Dermis blood vessel endothelial cell (primary cell): ENCODE results near the gene BRF1. TPM values are rescaled to one million over a fixed set of nuclear protein-coding genes. Genes with fewer than 3 reads are reported as not detected.
"Not testable (repeated sequence)": the region's sequence is repeated elsewhere in the genome, so short reads cannot be mapped to it uniquely, and the experiment has no call there.

Experiments
- DNase-seq: peaks from one replicate; pipeline ENCODE4 v3.0.0; 2010
- total RNA-seq: library from RNA; depleted of rRNA; stranded (reverse); fragments of >200 nt; gene quantifications from 2 replicates; pipeline ENCODE4 v1.2.3, GENCODE V29; 2014

The BRF1 gene
- total RNA-seq, 1 donor from 2014 or later = 71.5 TPM

DNA sequence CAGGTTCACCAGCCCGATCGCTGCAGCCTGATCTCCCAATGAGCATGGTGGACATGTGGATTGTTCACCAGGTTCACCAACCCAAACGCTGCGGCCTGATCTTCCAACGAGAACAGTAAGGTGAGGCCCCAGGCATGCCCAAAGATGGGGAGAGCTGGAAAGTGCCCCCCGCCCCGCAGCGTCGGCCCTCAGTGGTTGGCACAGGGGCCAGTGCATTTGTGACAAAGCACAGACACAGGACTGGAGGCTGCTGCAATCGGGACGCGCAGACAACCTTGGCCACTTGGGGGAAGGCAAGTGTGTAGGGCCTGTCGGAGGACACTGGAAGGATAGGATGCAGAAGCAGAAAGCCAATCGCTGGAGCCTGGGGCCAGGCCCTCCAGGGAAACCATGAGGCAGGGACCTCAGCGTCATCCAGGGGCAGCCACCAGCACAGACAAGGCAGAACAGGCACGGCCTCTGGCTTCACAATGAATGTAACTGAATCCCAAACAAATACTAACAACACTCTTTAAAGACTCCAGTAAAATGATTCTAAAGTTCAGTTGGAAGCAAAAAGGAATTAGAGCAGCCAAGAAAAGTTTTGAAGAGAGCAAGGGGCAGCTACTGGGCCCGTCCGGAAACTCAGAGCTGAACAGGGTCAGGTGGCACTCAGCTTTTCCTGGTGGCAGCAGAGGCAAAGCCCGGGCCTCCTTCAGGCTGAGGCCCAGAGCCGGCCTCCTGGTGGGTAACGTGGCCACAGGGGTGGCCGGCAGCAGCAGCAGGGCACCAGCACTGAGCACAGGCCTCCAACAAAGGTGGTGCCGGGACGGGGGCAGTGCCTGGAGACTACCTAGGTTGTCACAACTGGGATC lies 13.3 kb downstream of the BRF1 start:
- no peak for DNase-seq

DNA sequence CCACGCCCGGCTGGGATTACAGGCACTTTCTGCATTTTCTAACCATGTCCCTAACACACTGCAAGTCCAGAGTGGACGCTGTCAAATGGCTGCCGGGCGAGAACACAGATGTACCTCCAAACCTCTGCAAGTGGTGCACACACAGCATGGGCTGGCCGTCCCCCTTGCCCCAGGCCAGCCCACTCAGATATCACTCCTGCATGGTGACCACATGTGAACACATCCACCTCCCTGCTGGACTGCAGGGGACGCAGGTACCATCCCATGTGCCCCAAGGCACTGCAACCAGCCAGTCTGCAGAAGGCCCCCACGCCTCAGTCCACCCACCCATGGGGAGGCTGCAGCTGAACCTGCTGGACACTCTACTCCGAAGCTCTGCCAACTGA lies 14.0 kb downstream of the BRF1 start:
- no peak for DNase-seq

DNA sequence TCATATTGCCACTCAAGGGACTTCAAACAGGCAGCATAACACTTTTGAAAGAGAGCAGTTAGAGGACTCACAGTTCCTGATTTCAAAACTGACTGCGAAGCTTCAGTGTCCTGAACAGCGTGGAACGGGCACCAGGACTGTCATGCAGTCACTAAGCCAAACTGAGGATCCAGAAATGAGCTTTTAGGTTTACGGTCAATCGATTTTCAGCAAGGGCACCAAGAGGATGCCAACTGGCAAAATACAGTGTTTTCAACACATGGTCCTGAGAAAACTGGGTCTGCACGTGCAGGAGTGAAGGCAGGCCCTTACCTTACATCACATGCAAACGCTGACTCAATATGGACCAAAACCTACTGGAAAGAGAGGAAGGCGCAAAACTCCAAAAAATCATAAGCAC lies 15.6 kb downstream of the BRF1 start:
- DNase-seq = no peak

DNA sequence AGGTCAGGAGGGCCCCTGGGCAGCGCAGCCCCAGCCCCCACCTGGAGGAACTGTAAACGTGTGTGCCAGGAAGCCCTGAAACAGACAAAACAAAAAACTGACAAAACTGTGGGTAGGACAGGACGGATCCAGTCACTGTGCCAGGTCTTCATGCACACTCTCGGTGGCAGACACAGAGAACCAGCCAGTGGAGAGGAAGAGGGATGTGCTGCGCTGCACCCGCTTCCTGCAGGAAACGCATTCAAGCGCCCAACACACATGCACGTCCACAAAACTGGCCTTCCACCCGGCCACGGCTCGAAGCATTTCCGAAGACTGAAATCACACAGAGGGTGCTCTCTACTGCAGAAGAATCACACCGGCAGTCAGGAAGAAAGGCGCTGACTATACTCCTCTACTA lies 16.9 kb downstream of the BRF1 start:
- DNase-seq = peak; percentile 62

DNA sequence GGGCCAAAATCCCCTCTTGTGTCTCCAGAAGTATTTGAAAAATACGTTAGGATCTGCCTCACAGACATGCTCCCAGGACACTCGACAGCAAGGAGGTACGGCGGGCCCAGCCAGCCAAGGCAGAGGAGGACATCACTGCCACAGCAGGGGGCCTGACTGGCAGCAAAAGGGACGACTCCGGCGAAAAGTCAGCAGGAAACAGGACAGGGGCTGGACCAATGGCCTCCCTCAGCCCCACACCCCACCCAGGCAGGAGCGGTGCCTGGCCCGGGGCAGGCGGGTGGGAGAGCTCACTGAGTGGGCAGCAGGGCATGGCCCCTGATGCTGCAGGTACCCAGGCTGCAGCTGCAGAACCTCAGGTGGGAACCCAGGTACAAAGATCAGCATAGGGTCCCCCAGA lies 17.8 kb downstream of the BRF1 start:
- no peak for DNase-seq

DNA sequence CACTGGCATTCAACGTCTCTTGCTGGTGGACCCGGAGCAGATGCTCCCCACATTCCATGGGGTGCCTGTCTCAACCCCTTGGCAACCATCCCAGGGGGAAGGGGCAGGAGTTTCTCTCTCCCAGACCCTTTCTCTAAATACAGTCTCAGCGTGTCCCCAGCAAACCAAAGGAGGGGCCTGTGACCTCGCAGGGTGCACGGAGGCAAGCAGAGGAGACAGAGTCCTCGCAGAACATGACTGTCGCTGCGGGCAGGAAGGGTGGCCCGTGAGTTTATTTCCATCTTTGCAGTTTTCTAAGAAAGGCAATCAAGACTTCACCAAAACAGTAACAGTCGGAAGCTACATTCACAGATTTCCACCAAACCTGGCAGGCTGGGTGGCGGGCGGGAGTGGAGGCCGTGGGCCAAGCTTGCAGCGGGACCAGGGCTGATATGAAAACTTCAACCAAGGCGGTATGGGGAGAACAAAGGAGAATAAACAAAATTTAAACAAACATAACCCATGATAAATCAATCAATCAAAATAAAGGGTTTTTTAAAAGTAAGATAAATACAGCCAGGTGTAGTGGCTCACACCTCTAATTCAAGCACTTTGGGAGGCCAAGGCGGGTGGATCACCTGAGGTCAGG lies 18.6 kb downstream of the BRF1 start:
- DNase-seq = no peak

DNA sequence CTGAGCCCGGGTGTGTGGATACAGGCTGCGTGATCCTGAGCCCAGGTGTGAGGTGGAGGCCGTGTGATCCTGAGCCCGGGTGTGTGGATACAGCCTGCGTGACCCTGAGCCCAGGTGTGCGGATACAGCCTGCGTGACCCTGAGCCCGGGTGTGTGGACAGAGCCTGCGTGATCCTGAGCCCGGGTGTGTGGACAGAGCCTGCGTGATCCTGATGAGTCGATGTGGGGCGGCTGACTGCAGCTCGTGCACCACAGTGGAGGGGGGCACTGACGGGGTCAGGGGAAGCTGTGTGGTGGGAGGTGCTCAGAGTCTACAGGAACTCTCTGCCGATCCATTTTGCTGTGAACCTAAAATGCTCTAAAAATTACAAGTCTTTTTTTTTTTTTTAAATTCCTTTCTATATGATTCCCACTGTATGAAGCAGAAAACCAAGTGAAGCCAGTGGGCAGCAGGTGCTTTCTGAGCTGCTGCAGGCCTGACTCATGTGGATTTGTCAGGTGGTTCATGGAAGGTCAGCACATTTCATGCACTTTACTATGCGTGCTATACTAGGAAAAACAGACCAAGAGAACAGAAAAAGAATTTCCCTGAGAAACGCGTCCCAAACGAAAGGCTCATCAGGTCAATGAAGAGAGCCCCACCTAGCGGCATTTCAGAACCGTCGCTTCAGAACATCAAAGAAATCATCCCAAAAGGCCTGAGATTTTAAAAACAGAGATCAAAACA lies 19.3 kb downstream of the BRF1 start:
- DNase-seq = peak; percentile 84

DNA sequence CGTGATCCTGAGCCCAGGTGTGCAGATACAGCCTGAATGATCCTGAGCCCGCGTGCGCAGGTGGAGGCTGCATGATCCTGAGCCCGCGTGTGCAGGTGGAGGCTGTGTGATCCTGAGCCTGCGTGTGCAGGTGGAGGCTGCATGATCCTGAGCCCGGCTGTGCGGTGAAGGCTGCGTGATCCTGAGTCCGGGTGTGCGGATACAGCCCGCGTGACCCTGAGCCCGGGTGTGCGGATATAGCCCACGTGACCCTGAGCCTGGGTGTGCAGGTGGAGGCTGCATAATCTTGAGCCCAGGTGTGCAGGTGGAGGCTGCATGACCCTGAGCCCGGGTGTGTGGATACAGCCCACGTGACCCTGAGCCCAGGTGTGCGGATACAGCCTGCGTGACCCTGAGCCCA lies 20.3 kb downstream of the BRF1 start:
- no peak for DNase-seq

DNA sequence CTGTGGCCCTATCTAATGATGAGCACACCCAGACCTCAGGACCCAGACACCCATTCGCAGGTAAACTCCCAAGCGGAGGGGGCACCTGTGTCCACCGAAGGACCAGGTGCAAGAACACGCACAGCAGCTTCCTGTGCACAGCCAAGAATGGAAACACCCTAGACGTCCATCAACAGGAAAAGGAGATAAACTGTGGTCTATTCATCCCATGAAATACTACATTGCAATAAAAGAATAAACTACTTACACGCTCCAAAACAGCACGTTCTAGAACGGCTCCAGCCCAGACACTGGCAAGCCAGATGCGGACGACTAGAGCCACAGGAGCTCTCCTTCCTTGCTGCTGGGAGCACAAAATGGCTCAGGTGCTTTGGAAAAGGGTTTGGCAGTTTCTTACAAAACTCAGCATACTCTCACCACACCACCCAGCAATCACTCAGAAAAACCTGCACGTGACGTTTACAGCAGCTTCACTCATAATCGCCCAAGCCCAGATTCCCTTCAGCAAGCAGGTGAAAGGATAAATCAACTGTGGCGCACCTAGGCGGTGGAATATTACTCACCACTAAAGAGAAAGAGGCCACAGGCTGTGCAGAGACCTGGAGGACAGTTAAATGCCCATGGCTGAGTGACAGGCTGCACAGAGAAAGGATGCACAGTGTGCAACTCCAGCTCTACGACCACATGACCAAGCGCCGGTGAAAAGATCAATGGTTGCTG lies 21.0 kb downstream of the BRF1 start:
- no peak for DNase-seq

DNA sequence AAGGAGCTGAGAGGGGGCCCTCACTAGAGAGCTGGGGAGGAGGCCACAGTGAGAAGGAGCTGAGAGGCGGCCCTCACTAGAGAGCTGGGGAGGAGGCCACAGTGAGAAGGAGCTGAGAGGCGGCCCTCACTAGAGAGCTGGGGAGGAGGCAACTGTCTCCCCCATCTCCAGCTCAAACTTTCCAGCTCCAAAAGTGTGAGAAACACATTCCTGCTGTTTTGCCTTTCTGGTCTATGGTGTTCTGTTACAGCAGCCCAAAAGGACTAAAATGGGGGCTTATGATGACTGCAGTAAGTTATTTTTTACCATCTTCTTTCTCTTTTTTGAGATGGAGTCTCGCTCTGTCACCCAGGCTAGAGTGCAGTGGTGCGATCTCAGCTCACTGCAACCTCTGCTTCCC lies 23.4 kb downstream of the BRF1 start:
- DNase-seq = not testable (repeated sequence)

DNA sequence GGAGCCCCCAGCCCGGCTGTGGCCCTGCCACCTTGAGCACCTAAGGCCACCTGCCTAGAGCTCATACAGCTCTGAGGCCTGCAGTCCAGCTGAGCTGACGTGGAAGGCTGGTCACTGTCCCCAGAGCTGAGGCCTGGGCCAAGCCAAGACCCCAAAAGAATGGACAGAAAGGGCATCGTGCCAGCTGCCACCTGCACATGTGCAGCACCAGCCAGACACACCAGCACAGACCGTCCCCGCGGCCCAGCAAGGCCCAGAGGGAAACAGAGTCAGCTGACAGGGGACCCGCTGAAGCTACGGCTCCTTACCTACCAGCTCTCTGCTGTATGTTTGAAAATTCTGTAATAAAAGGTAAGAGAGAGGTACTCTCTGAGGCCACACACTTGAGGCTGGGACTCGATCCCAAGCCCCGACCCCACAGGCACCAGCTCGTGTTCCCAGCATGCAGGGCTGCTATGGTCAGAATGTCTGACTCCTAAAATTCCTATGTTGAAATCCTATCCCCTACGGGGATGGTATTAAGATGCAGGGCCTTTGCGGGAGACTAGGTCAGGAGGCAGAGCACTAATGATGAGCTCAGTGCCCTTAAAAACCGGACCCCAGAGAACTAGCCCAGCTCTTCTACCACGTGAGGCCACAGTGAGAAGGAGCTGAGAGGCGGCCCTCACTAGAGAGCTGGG lies 25.4 kb downstream of the BRF1 start:
- DNase-seq = no peak

DNA sequence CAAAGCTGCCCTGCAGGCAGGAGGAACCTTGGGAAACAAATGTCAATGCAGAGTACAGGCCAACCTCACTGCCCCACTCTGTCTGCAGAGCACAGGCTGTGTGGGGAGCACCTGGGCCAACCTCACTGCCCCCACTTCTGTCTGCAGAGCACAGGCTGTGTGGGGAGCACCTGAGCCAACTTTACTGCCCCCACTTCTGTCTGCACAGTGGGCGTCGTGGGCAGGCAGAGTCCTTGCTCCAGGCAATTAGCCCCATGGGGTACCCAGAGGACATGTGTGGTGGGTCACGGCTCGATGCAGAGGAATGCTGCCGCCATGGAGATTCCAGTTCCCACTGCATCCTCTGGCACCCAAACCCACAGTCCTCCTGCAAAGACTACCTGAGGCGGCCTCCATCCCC lies 26.2 kb downstream of the BRF1 start:
- DNase-seq = no peak

DNA sequence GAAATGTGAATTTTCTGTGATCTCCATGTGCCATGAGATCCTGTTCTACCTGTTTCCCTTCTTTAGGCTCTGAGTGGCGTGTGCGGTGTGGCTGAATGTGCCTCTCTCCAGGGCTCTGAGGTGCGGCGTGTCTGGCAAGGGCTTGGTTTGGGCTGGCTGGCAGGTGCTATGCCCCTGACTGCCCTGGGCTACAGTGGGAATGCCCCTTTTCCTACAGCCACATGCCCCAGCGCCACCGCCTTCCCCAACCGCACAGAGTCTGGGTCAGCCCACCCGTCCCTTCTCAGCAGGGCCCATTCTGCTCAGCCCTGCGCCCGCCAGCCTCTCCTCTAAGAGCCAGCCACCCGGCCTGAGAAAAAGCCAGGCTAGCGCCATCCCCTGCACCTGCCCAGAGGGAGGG lies 27.7 kb downstream of the BRF1 start:
- DNase-seq = no peak

DNA sequence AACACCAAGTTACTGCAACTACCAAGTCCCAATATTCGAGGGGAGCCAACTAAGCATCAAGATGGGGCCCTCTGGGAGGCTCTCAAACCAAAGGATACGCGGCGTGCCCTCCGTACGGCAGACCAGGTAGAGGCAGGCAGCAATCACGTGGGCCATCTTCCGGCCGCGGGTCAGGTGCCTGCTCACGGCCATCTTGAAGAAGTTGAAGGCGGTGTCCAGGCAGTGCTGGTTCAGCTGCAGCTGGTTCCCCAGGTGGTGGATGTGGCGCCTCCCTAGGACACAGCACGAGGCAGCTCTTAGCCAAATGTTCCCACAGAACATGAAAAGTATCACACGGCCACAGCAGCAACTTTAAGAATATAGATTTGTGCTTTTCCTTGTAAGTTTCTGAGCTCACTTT lies 28.2 kb downstream of the BRF1 start:
- no peak for DNase-seq

DNA sequence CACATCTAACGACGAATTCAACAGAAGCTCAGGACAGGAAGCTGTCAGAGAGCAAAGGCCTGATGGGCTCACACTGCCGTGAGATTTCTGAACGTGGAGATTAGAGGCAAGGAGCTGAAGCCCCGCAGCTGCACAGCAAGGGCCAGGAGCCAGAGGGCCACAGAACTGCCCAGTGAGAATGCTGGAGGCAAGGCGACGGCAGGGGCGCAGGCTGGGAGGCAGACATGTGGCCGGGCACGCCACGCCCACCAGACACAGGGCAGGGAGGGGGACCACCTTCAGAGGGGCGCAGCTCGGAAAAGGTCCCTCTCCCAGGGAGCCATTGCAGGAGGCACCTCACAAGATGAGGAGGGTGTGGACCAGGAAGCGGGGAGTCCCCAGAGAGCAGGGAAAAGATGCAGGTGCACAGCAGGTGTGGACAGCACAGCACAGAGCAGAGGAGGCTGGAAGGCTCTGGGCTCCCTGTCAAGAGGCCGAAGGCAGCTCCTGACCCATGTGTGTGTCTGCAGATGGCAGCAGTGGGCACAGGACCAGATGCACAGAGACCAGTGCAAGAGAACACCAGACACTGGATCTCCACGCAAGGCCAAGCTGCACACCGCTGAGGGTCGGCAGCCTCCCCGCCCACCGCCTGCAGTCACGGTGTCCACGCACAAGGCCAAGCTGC lies 29.4 kb downstream of the BRF1 start:
- no peak for DNase-seq

DNA sequence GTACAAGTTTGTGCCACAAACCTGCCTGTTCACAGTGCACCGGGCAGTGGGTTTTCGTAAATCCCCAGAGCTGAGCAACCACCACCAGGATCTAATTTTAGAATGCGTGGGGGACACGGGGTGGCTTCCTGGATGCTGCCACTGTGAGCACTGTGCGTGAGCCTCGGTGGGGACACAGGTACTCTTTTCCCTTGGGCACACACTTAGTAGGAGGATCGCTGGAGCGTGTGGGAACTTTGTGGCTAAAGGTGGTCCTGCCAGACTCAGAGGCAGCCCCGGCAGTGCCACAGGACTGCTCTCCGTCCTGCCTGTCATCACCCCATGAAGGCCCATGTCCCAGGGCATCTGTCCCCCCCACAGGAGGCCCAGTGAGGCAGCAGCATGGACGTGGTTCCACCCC lies 31.4 kb downstream of the BRF1 start:
- no peak for DNase-seq

DNA sequence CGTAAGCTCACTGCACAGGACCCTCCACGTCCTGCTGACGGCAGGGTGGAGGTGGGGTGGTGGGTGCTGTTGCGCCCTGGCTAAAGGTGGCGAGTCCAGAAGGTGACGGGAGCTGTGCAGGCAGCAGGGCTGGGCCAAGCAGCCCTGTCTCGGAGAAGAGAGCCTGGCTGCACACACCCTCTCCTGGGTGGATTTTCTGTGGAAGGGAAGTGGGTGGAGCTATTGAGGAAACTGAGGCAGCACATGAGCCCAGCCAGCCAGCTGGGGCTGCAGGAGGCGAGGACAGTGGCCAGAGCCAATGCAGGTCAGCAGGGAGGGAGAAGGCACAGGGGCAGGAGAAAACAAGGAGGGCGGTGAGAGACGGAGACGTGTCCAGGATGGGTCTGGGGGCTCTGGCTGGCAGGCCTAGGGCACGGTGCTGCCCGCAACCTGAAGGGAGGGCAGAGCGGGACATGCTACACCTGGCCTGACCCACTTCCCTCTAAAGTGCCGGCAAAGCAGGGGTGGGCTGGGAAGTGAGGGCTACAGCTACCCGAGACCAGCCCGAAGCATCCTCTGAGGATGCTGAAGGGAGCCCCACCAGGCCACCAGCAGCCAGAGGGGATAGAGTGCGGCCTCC lies 32.0 kb downstream of the BRF1 start:
- no peak for DNase-seq

DNA sequence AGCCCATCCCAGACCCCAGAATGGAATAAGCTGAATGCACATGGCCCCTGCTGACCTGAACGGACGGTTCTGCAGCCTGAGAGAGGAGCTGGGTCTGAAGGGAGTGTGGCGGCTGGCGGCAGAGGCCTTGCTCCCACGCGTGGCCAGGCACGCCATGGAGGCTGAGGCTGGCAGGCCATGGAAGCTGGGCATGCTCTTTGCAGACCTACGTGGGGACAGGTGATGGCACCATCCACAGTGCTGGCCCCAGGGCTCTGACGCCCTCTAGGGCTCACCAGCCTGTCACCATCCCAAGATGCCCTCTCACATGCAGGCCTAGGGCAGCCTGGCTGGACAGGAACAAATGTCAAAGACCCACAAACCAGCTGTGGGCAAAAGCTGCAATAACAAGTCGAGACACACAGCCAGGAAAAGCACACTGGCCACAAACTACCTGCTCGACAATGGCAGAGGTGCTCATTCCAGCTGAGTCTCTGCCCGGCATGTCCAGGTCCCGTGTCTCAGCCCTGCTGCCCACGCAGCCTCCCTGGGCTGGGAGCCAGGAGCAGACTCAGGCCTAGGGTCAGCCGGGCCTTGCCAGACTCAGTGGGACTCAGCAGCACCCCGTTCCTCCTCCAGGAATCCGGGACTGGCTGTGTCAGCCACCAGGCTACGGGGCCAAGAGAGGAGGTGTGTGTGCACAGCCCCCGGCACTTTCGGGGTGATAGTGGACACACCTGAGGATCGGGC lies 32.8 kb downstream of the BRF1 start:
- no peak for DNase-seq

DNA sequence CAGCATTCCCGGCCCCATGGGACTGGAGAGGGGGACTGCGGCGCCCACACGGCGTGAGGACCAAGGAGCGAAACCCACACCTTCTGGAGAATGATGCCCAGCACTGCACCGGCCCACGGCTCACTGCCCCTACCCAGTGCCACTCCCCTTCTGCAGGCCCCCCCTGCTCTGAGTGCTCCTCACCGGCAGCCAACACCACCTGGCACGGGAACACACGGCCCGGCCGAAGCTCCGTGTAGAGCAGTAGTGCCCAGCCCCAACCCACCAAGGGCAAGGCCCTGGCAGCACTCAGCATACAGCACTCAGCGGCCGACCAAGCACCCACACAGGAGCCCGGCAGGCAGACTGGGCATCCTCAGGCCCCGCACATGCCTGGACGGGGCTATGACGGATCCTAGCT lies 39.0 kb downstream of the BRF1 start:
- DNase-seq = no peak

DNA sequence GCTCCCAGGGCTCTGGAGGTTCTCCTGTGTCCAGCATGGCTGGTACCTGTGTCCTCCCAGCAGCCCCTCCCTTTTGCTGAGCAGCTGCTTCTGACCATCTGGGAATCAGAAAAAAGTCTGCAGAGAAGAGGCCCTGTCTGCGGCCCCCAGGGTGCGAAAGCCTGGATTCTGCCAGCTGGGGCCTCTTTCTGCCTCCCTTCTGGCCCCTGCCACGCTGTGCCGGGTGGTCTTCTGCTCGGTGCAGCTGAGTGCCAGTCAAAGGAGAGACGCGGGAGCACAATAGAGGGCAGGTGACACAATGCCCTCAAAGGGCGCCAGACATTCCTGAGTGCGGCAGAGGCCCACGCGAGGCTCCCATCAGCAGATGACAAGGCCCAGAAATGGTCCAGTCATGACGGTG lies 39.8 kb downstream of the BRF1 start:
- no peak for DNase-seq

DNA sequence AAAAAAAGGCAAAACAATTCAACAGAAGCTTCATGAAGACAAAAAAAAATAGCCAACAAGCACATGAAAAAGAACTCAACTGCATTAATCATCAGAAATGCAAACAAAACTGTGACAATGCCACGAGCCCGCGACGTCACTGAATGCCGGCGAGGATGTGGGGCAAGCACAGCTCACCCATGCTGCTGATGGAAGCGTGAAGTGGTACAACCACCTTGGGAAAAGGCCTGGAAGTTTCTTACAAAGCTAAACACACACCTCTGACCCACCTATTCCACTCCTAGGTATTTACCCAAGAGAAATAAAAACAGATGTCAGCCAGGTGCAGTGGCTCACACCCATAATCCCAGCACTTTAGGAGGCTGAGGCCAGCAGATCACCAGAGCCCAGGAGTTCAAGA lies 42.0 kb downstream of the BRF1 start:
- DNase-seq = peak; percentile 15
